GM19043 (cell line): ENCODE data around the gene CTSK.
A peak's percentile ranks its signal among the peaks of the same experiment; 100 is the strongest.
"Not testable (repeated sequence)": the region's sequence is repeated elsewhere in the genome, so short reads cannot be mapped to it uniquely, and the experiment has no call there.

Experiments
- ATAC-seq: cut with Tn5 transposase; IDR thresholded peaks from one replicate; pipeline ENCODE4 v1.9.1; 2021; ENCODE audit warnings: low read depth; ENCODE audit not compliant: unreplicated experiment

CTSK gene

DNA sequence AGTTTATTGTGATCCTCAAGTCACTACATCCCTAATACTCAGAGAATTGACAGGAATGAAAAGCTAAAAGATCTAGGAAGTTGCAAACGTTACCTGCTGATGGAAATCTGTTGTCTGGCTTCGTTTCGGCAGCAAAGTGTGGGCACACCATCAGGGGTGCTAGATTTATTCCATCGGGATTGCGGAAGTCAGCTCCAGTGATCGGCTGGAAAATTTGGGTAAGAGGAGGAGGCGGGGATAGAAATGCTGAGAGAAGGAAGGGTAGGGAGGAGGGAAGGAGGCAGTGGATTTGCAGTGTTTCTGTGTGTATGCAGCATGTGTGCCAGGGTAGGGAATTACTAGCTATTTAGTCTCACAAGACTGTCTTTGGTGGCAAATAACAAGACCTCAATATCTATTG is at the start of gene CTSK:
Gene CTSK, minus strand, starts transcription at position 140 of the 400 bp plus-strand sequence. CDS start 1,455 bp downstream, outside the sequence.
- no peak for ATAC-seq

- ATAC-seq, result not testable (repeated sequence)
Observed at GRCh38 chr1:150852734-150853133, 44.7 kb upstream of the CTSK start.

GRCh38 chr1:150850801-150851362 is 42.8 kb upstream of the CTSK start:
- not testable (repeated sequence) for ATAC-seq

DNA sequence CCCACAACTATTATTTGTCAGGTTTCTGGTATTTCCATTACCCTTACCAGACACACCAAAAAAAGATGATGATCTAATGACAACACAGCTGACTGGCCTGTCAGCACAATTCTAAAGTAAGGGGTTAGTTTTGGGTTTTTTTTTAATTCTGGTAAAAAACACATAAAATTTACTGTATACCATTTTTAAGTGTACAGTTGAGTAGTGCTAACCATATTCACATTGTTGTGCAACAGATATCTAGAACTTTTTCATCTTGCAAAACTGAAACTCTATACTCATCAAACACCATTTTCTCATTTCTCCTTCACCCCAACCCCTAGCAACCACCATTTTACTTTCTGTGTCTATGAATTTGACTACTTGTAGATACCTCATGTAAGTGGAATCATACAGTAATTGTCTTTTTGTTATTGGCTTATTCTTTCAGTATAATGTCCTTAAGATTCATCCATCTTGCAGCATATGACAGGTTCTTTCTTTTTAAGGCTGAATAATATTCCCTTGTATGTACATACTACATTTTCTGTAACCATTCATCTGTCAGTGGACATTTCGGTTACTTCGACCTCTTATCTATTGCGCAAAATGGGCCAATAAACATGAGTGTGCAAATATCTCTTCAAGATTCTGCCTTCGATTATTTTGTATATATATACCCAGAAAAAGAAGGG is 38.5 kb upstream of the CTSK start:
- no peak for ATAC-seq

- no peak for ATAC-seq
Observed at GRCh38 chr1:150843474-150843873, 35.4 kb upstream of the CTSK start.

DNA sequence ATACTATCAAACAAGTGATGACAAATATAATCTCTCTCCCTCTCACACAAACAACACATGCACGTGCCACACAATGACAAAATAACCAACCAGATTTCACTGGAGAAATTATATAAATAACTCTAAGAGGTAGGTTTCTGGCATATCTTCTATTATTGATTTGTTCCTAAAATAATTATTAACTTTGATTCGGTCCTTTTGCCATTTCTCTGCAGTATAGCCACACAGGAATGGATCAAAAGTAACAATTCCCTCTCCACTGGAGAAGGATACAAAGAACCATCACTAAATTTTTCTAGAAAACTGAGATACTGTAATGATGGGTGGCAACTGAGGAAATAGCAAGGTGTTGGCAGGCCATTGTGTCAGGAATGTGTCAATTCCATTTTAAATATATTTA is 34.9 kb upstream of the CTSK start:
- no peak for ATAC-seq

GRCh38 chr1:150842343-150842742 is 34.3 kb upstream of the CTSK start:
- no peak for ATAC-seq

GRCh38 chr1:150841626-150842025 is 33.6 kb upstream of the CTSK start:
- ATAC-seq, result no peak

DNA sequence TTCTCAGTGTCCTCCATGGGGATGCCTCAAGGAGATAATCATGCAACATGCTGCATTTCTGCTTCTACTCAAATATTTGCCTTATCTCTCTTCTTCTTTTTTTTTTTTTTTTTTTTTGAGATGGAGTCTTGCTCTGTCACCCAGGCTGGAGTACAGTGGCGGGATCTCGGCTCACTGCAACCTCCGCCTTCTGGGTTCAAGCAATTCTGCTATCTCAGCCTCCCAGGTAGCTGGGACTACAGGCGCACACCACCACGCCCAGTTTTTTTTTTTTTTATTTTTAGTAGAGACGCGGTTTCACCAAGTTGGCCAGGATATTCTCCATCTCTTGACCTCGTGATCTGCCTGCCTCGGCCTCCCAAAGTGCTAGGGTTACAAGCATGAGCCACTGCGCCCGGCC is 32.8 kb upstream of the CTSK start:
- not testable (repeated sequence) for ATAC-seq

GRCh38 chr1:150836129-150836773 is 28.2 kb upstream of the CTSK start:
- peak; percentile 86 for ATAC-seq

- not testable (repeated sequence) for ATAC-seq
Observed at GRCh38 chr1:150833961-150834360, 25.9 kb upstream of the CTSK start.

DNA sequence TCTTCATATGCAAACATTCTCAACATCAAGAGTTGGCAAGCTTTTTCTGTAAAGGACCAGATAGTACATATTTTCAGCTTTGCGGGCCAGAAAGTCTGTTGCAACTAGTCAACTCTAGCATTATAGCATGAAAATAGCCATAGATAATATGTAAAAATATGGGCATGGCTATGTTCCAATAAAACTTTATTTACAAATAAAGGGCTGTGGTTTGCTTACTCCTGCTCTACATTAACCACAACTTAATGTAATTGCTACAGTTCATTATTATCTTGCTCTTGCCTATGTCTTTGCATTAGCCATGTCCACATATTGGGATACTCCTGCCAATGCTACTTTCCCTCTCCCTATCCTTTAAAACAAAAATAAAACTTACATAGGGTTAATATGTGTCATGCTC is 24.5 kb upstream of the CTSK start:
- no peak for ATAC-seq

DNA sequence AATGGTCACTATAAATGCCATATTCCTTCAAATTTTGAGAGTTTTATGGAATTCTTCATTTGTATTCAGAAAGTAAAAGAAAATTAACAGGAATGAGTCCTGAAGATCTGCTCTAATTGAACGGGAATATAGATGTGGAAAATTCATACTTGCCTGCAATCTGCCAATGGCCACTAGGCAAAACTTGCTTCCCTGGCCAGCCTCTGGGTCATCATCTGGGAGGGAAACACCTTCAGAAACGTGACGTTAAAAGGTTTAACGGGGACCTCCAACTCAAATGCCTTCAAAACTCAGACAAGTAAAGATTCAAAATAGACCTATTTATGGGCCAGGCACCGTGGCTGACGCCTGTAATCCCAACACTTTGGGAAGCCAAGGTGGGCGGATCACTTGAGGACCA is 21.7 kb upstream of the CTSK start:
- no peak for ATAC-seq

DNA sequence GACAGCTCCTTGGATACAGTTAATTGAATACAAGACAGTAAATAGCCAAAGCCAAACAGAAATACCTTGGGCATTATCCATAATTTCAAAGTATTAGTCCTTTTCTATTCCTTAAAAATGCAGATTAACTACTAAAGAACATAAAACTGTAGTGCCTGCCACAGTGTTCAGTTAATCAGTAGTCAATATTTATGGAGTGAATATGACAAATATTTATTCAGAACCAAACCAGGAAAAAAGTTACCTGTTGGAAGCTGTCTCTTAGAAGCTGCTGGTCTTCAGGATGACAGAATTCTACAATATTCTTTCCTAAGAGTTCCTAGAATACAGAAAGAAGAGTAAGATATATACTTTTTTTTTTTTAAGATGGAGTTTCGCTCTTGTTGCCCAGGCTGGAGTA is 18.2 kb upstream of the CTSK start:
- no peak for ATAC-seq

DNA sequence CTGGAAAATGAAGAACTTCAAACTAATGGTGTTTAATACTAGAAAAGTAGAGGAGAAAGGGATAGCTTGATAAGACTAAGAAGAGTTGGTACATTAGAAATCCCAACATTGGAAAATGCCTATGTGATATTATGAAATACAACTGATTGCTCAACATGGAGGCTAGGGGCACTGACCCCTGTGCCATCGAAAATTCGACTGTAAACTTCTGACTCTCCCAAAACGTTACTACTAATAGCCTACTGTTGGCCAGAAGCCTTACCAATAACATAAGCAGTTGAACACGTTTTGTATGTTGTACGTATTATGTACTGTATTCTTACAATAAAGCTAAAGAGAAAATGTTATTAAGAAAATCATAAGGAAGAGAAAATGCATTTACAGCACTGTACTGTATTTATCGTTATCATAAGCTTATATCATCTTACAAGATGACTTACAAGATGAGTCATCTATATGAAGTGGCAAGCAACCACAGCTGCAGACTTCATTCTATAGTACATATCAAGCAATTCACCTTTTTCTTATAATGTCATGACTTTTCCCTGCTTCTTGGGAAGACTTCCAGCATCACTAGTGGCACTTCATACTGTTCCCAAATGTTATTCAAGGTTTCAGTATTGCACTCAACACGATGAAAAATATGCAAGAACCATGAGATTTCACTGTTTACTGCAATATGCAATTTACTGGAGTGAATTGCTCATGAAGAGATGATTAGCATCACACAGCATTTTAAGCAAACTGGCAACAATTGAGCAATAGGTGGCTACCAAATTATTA is 12.9 kb upstream of the CTSK start:
- ATAC-seq, result no peak

- no peak for ATAC-seq
Observed at GRCh38 chr1:150815871-150816270, 7.8 kb upstream of the CTSK start.

- ATAC-seq, result no peak
Observed at GRCh38 chr1:150813028-150813707, 5.1 kb upstream of the CTSK start.

GRCh38 chr1:150810958-150811659 is 3.0 kb upstream of the CTSK start:
- ATAC-seq, result no peak

DNA sequence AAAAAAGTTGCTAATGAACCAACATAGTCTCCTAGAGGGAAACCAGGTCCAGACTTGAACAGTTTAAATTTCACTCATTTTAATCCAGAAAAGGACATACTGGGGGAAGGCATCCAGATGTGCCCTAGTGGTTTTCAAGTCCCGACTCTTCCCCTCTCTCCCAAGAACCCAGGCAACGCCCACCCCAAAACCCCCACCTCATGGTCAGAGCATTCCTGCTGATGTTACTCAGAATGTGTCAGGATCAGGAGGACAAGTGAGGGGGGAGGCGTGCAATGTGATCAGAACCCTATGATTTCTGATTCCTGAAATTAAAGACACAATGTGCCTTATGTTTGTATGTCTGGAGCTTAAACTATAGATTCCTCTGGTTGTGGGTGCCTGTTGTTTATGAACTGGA is 1.6 kb upstream of the CTSK start:
- no peak for ATAC-seq

GRCh38 chr1:150808846-150809245 is 786 bp upstream of the CTSK start:
- no peak for ATAC-seq
